ENCODE measurements around the gene KRTAP10-8. TPM values are rescaled to one million over a fixed set of nuclear protein-coding genes. Genes with fewer than 3 reads are reported as not detected.
A peak's percentile ranks its signal among the peaks of the same experiment; 100 is the strongest.
"Not testable (repeated sequence)": the region's sequence is repeated elsewhere in the genome, so short reads cannot be mapped to it uniquely, and the experiment has no call there.

KRTAP10-8 gene, protein sequence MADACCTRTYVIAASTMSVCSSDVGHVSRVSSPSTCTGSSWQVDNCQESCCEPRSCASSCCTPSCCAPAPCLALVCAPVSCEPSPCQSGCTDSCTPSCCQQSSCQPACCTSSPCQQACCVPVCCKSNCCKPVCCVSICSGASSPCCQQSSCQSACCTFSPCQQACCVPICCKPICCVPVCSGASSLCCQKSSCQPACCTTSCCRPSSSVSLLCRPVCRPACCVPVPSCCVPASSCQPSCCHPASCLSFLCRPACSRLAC
- total RNA-seq, result not detected

DNA sequence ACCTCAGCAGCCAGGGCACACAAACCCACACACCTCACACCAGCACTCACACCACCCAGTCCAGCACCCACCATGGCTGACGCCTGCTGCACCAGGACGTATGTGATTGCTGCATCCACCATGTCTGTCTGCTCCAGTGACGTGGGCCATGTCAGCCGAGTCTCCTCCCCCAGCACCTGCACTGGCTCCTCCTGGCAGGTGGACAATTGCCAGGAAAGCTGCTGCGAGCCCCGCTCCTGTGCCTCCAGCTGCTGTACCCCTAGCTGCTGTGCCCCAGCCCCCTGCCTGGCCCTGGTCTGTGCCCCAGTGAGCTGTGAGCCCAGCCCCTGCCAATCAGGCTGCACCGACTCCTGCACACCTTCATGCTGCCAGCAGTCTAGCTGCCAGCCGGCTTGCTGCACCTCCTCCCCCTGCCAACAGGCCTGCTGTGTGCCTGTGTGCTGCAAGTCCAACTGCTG, at the start of gene KRTAP10-8:
TSS of gene KRTAP10-8 (plus strand) at position 51 of the 458 bp plus-strand sequence. CDS start at position 73, 22 bp downstream.
- no peak for DNase-seq (ENCODE audit: low read depth in 2 of 3, low spot score in 2 of 3)

DNA sequence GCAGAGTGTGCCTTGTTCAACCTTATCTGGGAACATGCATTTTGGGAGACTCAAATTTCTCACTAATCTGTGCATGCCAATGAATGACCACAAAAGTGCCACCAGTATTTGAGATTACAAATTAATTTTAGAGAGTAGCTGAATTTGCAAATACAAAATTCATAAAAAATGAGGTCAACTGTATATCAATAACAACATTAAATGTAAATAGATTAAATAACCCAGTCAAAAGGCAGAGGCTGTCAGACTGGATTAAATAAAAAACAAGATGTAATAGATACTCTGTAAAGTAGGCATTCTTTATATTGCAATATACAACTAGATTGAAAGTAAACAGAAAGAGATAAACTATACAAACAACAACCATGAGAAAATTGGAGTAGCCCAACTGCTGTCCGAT, 47.8 kb upstream of the KRTAP10-8 start:
- no peak for DNase-seq (ENCODE audit: low read depth in 2 of 3, low spot score in 2 of 3)

DNA sequence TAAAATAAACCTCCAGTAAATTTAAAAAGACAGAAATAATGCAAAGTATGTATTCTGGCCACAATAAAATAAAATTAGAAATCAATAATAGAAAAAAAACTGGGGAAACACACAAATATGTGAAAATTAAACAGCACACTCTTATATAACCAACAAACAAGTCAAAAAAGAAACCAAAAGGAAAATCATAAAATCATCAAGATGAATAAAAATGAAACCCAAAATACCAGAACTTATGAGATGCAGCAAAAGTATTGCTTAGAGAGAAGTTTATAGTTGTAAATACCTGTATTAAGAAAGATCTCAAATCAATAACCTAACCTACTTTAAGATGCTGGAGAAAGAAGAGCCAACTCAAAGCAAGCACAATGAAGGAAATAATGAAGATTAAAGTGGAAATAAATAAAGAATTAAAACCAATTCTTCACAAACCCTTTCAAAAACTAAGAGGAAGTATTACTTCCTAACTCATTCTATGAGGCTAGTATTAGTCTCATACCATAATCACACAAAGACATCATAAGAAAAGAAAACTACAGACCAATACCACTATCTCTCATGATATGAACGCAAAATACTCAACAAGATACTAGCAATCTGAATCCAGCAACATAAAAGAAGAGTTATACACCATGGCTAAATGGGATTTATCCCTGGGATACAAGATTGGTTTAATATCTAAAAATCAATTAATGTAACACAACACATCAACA, 46.8 kb upstream of the KRTAP10-8 start:
- no peak for DNase-seq (ENCODE audit: low read depth in 2 of 3, low spot score in 2 of 3)

DNA sequence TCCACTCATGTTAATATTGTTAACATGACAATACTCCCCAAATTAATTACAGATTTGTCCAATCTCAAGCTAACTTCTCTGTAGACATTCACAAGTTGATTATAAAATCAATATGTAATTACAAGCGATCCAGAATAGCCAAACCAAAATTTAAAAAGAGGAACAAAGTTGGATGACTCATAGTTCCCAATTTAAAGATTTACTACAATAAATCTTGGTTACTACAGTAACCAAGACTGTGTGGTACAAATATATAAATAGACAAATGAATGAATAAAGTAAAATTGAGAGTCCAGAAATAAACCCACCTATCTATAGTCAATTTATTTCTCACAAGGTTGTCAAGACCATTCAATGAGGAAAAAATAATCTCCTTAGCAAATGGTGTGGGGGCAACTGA, 45.5 kb upstream of the KRTAP10-8 start:
- peak in 2 of 3 donors; percentile 57 to 83 for DNase-seq (ENCODE audit: low read depth in 2 of 3, low spot score in 2 of 3)

DNA sequence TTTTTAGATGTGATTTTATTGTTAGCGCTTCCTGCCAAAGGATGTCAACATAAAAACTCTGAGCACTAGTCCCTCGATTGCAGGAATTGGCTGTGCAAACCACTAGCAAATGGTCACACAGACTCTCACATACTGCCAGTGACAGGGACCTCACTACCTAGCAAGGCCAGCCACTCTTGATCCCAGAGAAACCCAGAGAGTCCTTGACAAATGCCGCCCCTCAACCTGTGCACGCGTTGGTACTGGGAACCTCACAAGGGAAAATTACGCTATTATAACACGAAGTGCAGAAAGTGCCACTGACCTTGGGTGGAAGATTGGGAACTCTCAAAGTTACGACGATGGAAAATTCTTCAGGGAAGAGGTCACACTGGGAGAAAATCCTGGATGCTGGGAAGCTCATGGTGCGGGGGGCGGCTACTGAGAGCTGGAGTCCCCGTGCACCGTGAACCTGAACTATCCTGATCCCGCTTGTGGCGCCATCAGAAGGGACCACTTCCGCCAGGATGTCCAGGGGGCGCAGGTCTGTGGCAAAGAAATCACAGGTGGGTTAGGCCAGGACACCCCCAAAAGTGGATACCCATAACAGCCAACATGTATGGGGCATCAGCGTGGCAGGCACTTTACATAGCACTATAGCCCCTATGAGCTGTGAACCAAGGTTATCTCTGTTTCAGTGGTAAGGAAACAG, 44.3 kb upstream of the KRTAP10-8 start:
- DNase-seq (ENCODE audit: low read depth in 2 of 3, low spot score in 2 of 3), result no peak

DNA sequence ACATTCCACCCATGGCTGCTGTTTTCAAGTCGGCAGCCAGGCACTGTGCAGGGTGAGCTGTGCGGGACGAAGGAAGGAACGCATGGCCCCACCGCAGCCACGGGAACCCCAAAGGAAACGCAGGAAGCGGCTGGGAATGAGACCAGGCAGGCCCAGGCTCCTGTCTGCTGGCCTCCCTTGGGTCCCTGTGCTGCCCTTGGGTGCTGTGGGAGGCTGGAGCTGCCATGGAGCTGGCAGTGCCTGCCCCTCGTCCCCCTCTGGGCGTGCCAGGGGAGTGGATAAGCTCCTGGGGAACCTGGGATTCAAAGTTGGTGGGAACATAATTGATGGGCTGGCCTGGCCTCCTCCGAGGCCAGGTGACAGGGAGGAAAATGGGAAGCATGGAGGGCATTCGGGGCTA, 43.6 kb upstream of the KRTAP10-8 start:
- no peak for DNase-seq (ENCODE audit: low read depth in 2 of 3, low spot score in 2 of 3)

DNA sequence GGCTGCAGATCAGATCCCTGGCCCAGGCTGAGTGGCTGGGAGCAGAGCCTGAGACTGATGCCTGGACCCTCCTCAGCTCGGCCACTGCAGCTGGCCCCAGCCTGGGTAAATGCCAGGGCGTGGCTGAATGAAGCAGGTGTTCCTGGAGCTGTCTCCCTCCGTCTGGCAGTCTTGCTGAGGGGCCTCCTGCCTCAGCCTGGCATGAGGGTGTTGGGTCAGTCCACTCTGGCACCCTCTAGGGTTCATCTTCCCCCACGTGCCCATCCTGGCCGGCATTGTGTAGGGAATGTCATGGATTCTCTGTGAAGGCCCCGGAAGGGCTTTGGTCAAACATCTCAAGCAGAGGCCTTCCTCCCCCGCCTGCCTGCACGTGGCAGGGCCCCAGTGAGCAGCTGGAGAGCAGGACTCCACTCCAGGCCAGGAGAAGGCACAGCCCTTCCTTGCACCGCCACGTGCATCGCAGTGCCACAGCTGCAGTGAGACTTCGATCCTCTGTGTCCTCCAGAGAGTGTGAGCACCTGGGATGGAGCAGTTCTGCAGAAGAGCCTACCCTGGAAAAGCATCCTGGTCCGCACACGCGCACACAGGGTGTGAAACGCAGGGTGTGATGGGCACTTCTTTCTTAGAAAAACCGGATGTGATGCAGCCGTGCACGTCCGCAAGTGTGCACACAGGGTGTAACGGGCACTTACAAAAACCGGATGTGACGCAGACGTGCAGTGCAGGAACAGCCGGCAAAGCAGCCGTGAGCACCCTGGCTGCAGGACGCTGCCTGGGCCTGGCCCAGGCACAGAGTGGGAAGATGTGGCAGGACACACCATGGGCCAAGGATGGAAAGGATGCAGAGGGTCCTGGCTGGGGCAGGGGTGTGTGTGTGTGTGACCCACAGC, 43.0 kb upstream of the KRTAP10-8 start:
- DNase-seq (ENCODE audit: low read depth in 2 of 3, low spot score in 2 of 3), result no peak

DNA sequence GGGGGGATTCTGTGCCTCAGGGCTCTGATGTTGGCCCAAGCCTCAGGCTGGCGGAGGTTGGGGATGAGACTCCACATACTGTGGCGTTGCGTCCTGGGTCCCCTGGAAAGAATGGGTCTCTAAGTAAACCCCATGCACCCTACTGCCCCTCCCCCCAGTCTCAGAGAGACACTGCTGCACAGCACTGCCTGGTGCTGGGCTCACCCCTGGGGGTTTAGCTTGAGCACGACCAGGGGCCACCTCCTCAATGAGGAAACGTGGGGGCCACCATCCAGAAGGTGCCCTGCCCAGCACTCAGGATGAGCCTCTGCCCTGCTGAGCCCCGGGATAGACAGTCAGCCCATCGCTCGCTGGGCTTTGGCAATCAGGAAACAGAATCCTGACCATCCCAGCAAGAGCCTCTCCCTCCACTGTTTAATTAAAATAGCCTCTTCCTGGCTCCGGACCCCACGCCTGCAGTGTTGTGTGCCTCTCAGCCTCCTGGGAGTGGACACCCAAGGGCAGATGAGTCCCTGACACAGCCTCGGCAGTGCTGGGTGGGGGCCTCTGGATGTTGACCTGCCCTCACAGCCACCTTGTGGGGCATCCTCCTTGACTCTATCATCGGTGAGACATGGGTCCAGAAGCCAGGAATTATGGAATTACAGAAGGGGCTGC, 41.9 kb upstream of the KRTAP10-8 start:
- no peak for DNase-seq (ENCODE audit: low read depth in 2 of 3, low spot score in 2 of 3)

DNA sequence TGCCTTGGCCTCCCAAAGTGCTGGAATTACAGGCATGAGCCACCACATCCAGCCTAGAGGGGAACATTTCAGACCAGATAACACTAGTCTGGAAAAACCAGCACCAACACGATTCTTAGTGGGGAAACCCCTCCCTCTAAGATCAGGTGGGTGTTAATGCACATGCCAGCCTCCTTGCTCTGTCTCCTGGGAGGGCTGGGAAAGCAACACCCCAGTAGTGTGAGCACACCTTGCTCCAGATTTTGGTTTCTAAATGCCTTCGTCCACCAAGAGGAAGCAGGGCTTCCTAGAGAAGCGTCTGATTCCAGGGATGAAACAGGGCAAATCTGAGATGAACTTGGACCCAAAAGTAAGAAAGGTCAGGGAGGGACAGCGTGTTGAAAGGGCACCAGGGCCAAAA, 40.6 kb upstream of the KRTAP10-8 start:
- DNase-seq (ENCODE audit: low read depth in 2 of 3, low spot score in 2 of 3), result no peak

DNA sequence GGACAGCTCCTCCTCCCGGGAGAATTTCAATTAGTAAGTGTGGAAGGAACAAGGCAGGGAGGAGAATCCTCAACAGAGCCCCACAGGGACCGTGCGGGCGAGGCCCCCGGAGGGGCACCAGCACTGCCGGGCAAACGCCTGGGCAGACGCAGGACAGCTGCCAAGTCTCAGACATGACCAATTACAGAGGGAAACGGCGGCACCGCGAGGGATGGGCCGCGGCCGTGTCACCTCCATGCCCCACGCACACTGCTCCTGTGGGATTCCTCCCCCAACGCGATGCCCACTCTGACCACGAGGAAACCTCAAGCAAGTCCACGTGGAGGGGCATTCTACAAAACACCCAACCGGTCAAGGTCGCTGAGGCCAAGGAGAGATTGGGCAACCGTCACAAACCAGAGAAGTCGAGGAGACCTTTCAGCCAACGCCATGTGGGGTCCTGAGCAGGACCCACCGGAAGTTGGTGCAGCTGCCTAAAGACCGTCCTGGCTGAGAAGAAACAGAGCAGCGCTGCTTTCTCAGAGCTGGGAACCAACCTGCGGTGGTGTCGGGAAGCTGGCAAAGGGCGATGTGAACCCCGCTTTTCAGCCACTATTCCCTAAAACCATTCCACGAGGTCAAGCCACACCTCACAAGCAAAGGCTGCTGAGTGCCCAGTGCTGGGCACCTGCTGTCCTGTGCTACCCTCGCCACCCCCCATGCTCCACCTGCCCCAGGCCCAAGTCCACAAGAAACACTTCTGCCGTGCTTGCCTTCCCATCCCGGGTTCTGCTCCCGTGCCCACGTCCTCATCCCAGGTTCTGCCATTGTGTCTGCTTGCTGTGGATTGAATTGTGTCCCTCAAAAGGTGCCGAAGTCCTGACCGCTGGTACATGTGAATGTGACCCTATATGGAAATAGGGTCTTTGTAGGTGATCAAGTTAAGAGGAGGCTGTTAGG, 39.8 kb upstream of the KRTAP10-8 start:
- DNase-seq (ENCODE audit: low read depth in 2 of 3, low spot score in 2 of 3), result no peak

DNA sequence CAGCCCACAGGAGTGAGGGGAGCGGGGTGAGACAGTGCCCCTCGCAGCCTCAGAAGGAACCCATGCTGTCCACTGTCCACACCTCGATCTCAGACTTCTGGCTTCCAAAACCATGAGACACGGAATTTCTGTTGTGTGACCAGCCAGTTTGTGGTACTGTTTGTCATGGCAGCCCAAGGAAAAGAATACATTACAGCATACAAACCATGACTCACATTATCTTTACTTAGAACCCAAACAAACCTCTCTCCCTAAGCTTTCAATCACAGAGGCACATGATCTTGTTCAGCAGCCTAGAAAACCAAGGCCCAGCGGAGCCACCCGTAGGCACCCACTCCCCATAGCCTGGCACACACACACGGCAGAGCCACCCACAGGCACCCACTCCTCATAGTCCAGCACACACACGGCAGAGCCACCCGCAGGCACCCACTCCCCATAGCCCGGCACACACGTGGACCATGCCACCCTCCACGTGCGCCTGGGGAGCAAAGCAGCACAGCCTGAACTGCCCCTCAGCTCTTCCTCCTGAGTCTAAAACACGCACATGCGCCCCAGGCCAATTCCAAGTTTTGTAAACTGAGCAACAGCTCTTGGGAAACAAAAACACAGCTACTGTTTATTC, 38.8 kb upstream of the KRTAP10-8 start:
- no peak for DNase-seq (ENCODE audit: low read depth in 2 of 3, low spot score in 2 of 3)

DNA sequence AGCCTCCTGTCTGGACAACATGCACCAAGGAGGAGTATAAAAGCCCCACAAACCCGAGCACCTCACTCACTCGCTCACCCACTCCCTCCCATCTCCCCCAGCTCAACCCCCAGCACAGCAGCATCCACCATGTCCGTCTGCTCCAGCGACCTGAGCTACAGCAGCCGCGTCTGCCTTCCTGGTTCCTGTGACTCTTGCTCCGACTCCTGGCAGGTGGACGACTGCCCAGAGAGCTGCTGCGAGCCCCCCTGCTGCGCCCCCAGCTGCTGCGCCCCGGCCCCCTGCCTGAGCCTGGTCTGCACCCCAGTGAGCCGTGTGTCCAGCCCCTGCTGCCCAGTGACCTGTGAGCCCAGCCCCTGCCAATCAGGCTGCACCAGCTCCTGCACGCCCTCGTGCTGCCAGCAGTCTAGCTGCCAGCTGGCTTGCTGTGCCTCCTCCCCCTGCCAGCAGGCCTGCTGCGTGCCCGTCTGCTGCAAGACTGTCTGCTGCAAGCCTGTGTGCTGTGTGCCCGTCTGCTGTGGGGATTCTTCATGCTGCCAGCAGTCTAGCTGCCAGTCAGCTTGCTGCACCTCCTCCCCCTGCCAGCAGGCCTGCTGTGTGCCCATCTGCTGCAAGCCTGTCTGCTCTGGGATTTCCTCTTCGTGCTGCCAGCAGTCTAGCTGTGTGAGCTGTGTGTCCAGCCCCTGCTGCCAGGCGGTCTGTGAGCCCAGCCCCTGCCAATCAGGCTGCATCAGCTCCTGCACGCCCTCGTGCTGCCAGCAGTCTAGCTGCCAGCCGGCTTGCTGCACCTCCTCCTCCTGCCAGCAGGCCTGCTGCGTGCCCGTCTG, 38.0 kb upstream of the KRTAP10-8 start, which contains the start of gene KRTAP10-4:
TSS of gene KRTAP10-4 (plus strand) at position 100 of the 827 bp plus-strand sequence. CDS start at position 130, 30 bp downstream.
- DNase-seq (ENCODE audit: low read depth in 2 of 3, low spot score in 2 of 3), result not testable (repeated sequence)

DNA sequence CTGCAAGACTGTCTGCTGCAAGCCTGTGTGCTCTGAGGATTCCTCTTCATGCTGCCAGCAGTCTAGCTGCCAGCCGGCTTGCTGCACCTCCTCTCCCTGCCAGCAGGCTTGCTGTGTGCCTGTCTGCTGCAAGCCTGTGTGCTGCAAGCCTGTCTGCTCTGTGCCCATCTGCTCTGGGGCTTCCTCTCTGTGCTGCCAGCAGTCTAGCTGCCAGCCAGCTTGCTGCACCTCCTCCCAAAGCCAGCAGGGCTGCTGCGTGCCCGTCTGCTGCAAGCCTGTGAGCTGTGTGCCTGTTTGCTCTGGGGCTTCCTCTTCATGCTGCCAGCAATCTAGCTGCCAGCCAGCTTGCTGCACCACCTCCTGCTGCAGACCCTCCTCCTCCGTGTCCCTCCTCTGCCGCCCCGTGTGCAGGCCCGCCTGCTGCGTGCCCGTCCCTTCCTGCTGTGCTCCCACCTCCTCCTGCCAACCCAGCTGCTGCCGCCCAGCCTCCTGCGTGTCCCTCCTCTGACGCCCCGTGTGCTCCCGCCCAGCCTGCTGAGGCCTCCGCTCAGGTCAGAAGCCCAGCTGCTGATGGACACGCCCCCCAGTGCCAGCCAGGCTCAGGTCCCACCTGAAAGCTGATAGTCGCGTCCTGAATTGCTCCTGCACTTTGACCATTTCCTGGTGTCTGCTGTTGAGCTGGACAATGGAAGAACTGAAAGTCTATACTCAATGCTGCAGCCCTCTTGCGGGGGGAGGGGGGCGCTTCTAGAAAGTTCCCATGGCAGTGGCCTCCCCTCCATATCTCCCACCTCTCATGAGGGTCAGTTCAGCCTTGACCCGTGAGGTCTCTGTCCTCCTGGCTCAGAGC, 37.2 kb upstream of the KRTAP10-8 start:
- no peak for DNase-seq (ENCODE audit: low read depth in 2 of 3, low spot score in 2 of 3)

DNA sequence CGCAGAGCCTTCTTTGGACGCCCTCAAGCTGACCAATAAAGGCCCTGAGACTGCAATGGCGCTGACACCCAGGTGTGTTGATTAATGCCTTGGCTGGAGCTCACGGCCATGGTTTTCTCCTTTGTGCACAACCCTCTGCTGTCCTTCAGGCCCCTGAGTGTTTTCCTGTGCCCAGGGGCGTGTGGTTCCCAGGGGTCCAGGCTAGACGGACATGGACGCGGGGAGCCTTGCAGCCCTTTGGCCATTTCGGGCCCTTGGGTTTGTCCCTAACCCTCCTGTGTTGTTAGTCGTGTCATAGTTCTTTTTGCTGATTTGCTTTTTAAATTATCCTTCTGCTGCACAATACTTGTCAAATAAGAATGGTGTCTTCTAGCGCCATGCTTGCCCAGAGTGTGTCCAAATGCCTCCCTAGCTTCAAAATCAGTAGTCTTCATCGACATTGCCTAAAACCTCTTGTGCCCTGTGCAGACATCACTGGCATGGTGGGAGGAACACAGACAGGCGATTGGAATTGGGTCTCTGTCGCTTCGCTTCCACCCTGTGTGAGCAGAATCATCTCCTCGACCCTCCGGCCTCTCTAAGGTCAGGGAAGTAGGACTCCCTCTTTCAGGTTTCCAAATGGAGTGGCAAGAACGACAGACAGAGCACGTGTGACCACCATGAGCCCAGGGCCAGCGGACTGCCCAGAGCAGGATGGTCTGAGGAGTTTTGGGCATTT, 36.4 kb upstream of the KRTAP10-8 start:
- DNase-seq (ENCODE audit: low read depth in 2 of 3, low spot score in 2 of 3), result no peak

DNA sequence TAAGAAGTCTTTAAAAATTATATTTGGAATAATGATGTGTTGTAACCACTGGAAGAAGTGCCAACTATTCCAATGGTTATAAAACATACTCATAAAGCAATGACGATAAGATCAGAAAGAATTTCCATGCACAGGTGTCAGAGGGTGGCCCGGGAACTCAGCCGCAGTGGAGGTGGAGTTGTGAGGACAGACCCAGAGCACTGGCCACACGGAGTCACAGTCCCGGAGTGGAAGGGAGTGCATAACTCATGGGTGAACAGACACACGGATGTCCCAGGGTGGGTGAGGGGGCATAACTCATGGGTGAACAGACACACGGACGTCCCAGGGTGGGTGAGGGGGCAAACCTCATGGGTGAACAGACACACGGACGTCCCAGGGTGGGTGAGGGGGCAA, 35.9 kb upstream of the KRTAP10-8 start:
- no peak for DNase-seq (ENCODE audit: low read depth in 2 of 3, low spot score in 2 of 3)
